Fibroblast of lung (primary cell): ENCODE measurements around the gene PIK3CB. TPM values are rescaled to one million over a fixed set of nuclear protein-coding genes. Genes with fewer than 3 reads are reported as not detected.

Experiments used
- DNase-seq, 2 donors: peaks; one replicate each; pipeline versions ENCODE4 v3.0.0 to v3.0.0-alpha.2; 2010; ENCODE audit warnings: low read depth in 2 of 2
- H2AFZ ChIP-seq: 2 replicates; pipeline ENCODE4 v1.5.1; 2012; ENCODE audit warnings: low read length, control low read depth, inconsistent platforms
- H3K27ac ChIP-seq: 2 replicates; pipeline ENCODE4 v1.5.1; 2011; ENCODE audit warnings: low read length, control low read depth; ENCODE audit not compliant: insufficient read depth
- H3K27me3 ChIP-seq: 2 replicates; pipeline ENCODE4 v1.5.1; 2011; ENCODE audit warnings: mild to moderate bottlenecking, low read length; ENCODE audit not compliant: control insufficient read depth, insufficient read depth
- H3K36me3 ChIP-seq: 2 replicates; pipeline ENCODE4 v1.5.1; 2011; ENCODE audit warnings: low read length; ENCODE audit not compliant: control insufficient read depth, insufficient read depth
- H3K4me1 ChIP-seq: 2 replicates; pipeline ENCODE4 v1.5.1; 2011; ENCODE audit warnings: low read length; ENCODE audit not compliant: control insufficient read depth, insufficient read depth; ENCODE audit errors: extremely low read depth
- H3K4me2 ChIP-seq: 2 replicates; pipeline ENCODE4 v1.5.1; 2011; ENCODE audit warnings: low read length, control low read depth; ENCODE audit not compliant: insufficient read depth; ENCODE audit errors: extremely low read depth
- H3K4me3 ChIP-seq, 4 experiments: fragments of 200-600 bp in 1 of 4; sonication (generic) in 1 of 4; replicated peaks in 1 of 4; 2 replicates each; pipeline ENCODE4 v1.5.1; 2011 to 2016; ENCODE audit warnings: low read length in 4 of 4, low read depth in 3 of 4, mild to moderate bottlenecking in 3 of 4, control low read depth in 2 of 4, inconsistent platforms in 1 of 4, mixed read lengths in 1 of 4; ENCODE audit not compliant: insufficient read depth in 1 of 4; ENCODE audit errors: control extremely low read depth in 1 of 4
- H3K79me2 ChIP-seq: 2 replicates; pipeline ENCODE4 v1.5.1; 2012; ENCODE audit warnings: mild to moderate bottlenecking, low read length, inconsistent platforms; ENCODE audit not compliant: control insufficient read depth, insufficient read depth
- H3K9ac ChIP-seq: 2 replicates; pipeline ENCODE4 v1.5.1; 2011; ENCODE audit warnings: mild to moderate bottlenecking, low read length, control low read depth; ENCODE audit not compliant: insufficient read depth
- H3K9me3 ChIP-seq: 2 replicates; pipeline ENCODE4 v1.5.1; 2012; ENCODE audit warnings: low read depth, low read length; ENCODE audit not compliant: control insufficient read depth, insufficient read depth
- H4K20me1 ChIP-seq: 2 replicates; pipeline ENCODE4 v1.5.1; 2011; ENCODE audit warnings: low read length; ENCODE audit not compliant: control insufficient read depth, insufficient read depth; ENCODE audit errors: extremely low read depth
- CTCF ChIP-seq, 2 donors: IDR thresholded peaks in 1 of 2; conservative IDR thresholded peaks in 1 of 2; 1 replicate in 1 of 2; 2 replicates in 1 of 2; pipeline ENCODE4 v1.5.1; 2011 to 2012; ENCODE audit warnings: low read length in 2 of 2, control low read depth in 1 of 2, inconsistent platforms in 1 of 2, low read depth in 1 of 2, mild to moderate bottlenecking in 1 of 2
- EZH2 ChIP-seq: IDR thresholded peaks from 2 replicates; pipeline ENCODE4 v1.5.1; 2012; ENCODE audit warnings: low read length, control low read depth, mild to moderate bottlenecking; ENCODE audit errors: missing control alignments
- polyA plus RNA-seq, 2 donors: library from polyadenylated mRNA; depleted of rRNA in 1 of 2; stranded (reverse) in 1 of 2; unstranded in 1 of 2; fragments of >200 nt; gene quantifications; 2 replicates each; pipeline ENCODE4 v1.2.1, GENCODE V29; 2011 to 2012; ENCODE audit warnings: missing spikeins in 1 of 2
- total RNA-seq: library from RNA; depleted of rRNA; stranded (reverse); fragments of >200 nt; gene quantifications from 2 replicates; pipeline ENCODE4 v1.2.1, GENCODE V29; 2014

The PIK3CB gene
- total and polyA plus RNA-seq, 2 donors (not counting 1 experiment from before 2014, with no cell fraction given), result 12.4 to 17.0 TPM

GRCh38 chr3:138875096-138875753 is 40.5 kb upstream of the PIK3CB start:
- no peak overlapping the region for H3K4me2 ChIP-seq
- H3K79me2 ChIP-seq, result no peaks in the 10 kb centered on the region
- H3K9me3 ChIP-seq, result no peaks in the 10 kb centered on the region
- DNase-seq, result no peak
- H2AFZ ChIP-seq, result no peak overlapping the region
- H3K27me3 ChIP-seq, result no peaks in the 10 kb centered on the region
- no peak overlapping the region for H3K9ac ChIP-seq
- no peak overlapping the region for H3K4me3 ChIP-seq
- H3K36me3 ChIP-seq, result no peaks in the 10 kb centered on the region
- no peak for TF ChIP-seq EZH2
- TF ChIP-seq CTCF (conservative IDR thresholded peaks at IDR 0.05 in 1 of 2, IDR thresholded peaks at IDR 0.05 in 1 of 2; ENCODE audit: low read depth in 1 of 2, low read length in 2 of 2), result no peak
- H4K20me1 ChIP-seq, result no peaks in the 10 kb centered on the region
- no peaks in the 10 kb centered on the region for H3K4me1 ChIP-seq
- no peak overlapping the region for H3K27ac ChIP-seq

- Histone ChIP-seq H3K4me2 (no peak overlapping the region), H3K36me3 (no peaks in the 10 kb centered on the region), H3K9me3 (no peaks in the 10 kb centered on the region), H3K79me2 (no peaks in the 10 kb centered on the region), H2AFZ (no peak overlapping the region), H3K4me1 (no peaks in the 10 kb centered on the region), H3K9ac (no peak overlapping the region), H3K27ac (no peak overlapping the region), H3K4me3 (no peak overlapping the region), H4K20me1 (no peaks in the 10 kb centered on the region), H3K27me3 (no peaks in the 10 kb centered on the region)
- no peak for DNase-seq
- TF ChIP-seq EZH2 (no peak), CTCF (conservative IDR thresholded peaks at IDR 0.05 in 1 of 2, IDR thresholded peaks at IDR 0.05 in 1 of 2; ENCODE audit: low read depth in 1 of 2, low read length in 2 of 2) (no peak)
These were observed 38.9 kb upstream of the PIK3CB start for GRCh38 chr3:138873471-138874278.

GRCh38 chr3:138872632-138873031 is 37.9 kb upstream of the PIK3CB start:
- no peaks in the 10 kb centered on the region for H3K36me3 ChIP-seq
- H2AFZ ChIP-seq, result no peak overlapping the region
- H4K20me1 ChIP-seq, result no peaks in the 10 kb centered on the region
- H3K9me3 ChIP-seq, result no peaks in the 10 kb centered on the region
- H3K4me3 ChIP-seq, result no peak overlapping the region
- no peaks in the 10 kb centered on the region for H3K4me1 ChIP-seq
- no peak overlapping the region for H3K4me2 ChIP-seq
- no peaks in the 10 kb centered on the region for H3K79me2 ChIP-seq
- TF ChIP-seq EZH2 (no peak), CTCF (conservative IDR thresholded peaks at IDR 0.05 in 1 of 2, IDR thresholded peaks at IDR 0.05 in 1 of 2; ENCODE audit: low read depth in 1 of 2, low read length in 2 of 2) (no peak)
- H3K9ac ChIP-seq, result no peak overlapping the region
- no peak for DNase-seq
- no peaks in the 10 kb centered on the region for H3K27me3 ChIP-seq
- H3K27ac ChIP-seq, result no peak overlapping the region
